ENCODE results near the gene NDUFV1.

Gene NDUFV1

GRCh38 chr11:67614730-67615714 is 8.3 kb downstream of the NDUFV1 start:
- TF ChIP-seq GATA3 (IDR thresholded peaks at IDR 0.05; ENCODE audit: low read depth, low read length): no peak
- TF ChIP-seq GATA2 (IDR thresholded peaks at IDR 0.05; ENCODE audit: low read depth, low read length): no peak

- TF ChIP-seq GATA3 (IDR thresholded peaks at IDR 0.05; ENCODE audit: low read depth, low read length) (no peak), GATA2 (IDR thresholded peaks at IDR 0.05; ENCODE audit: low read depth, low read length) (no peak)
Measured at GRCh38 chr11:67615728-67616430, 9.1 kb downstream of the NDUFV1 start.

GRCh38 chr11:67616431-67617242 is 9.9 kb downstream of the NDUFV1 start:
- TF ChIP-seq GATA2 (IDR thresholded peaks at IDR 0.05; ENCODE audit: low read depth, low read length) (no peak), GATA3 (IDR thresholded peaks at IDR 0.05; ENCODE audit: low read depth, low read length) (no peak)

GRCh38 chr11:67617243-67617953 is 10.7 kb downstream of the NDUFV1 start:
- no peak for TF ChIP-seq GATA2 (IDR thresholded peaks at IDR 0.05; ENCODE audit: low read depth, low read length)
- TF ChIP-seq GATA3 (IDR thresholded peaks at IDR 0.05; ENCODE audit: low read depth, low read length): no peak

GRCh38 chr11:67626970-67627369 is 20.2 kb downstream of the NDUFV1 start:
- TF ChIP-seq GATA2 (IDR thresholded peaks at IDR 0.05; ENCODE audit: low read depth, low read length): no peak
- no peak for TF ChIP-seq GATA3 (IDR thresholded peaks at IDR 0.05; ENCODE audit: low read depth, low read length)

- no peak for TF ChIP-seq GATA2 (IDR thresholded peaks at IDR 0.05; ENCODE audit: low read depth, low read length)
- TF ChIP-seq GATA3 (IDR thresholded peaks at IDR 0.05; ENCODE audit: low read depth, low read length): no peak
Measured at GRCh38 chr11:67627441-67627811, 20.7 kb downstream of the NDUFV1 start.

GRCh38 chr11:67627812-67628624 is 21.3 kb downstream of the NDUFV1 start:
- no peak for TF ChIP-seq GATA2 (IDR thresholded peaks at IDR 0.05; ENCODE audit: low read depth, low read length)

- TF ChIP-seq GATA3 (IDR thresholded peaks at IDR 0.05; ENCODE audit: low read depth, low read length) (no peak), GATA2 (IDR thresholded peaks at IDR 0.05; ENCODE audit: low read depth, low read length) (no peak)
Measured at GRCh38 chr11:67628710-67629385, 22.1 kb downstream of the NDUFV1 start.

GRCh38 chr11:67629386-67630227 is 22.9 kb downstream of the NDUFV1 start, which contains the start of gene NUDT8:
Gene NUDT8, minus strand, starts transcription at chr11:67629937. Its CDS starts 26 bp downstream, at chr11:67629911.
- TF ChIP-seq GATA2 (IDR thresholded peaks at IDR 0.05; ENCODE audit: low read depth, low read length): no peak
- TF ChIP-seq GATA3 (IDR thresholded peaks at IDR 0.05; ENCODE audit: low read depth, low read length): no peak

- TF ChIP-seq GATA3 (IDR thresholded peaks at IDR 0.05; ENCODE audit: low read depth, low read length) (no peak), GATA2 (IDR thresholded peaks at IDR 0.05; ENCODE audit: low read depth, low read length) (no peak)
Measured at GRCh38 chr11:67630228-67630942, 23.6 kb downstream of the NDUFV1 start.

GRCh38 chr11:67630943-67631331 is 24.2 kb downstream of the NDUFV1 start:
- TF ChIP-seq GATA3 (IDR thresholded peaks at IDR 0.05; ENCODE audit: low read depth, low read length) (no peak), GATA2 (IDR thresholded peaks at IDR 0.05; ENCODE audit: low read depth, low read length) (no peak)

Measured in SH-SY5Y (cell line).